Epithelial cell of esophagus (primary cell): Measurements from ENCODE around the gene NUMB.
A peak's percentile ranks its signal among the peaks of the same experiment; 100 is the strongest.

Experiments
- DNase-seq: peaks from one replicate; pipeline ENCODE4 v3.0.0; 2010; ENCODE audit warnings: low read depth
- H3K4me3 ChIP-seq: 2 replicates; pipeline ENCODE4 v1.5.1; 2011; ENCODE audit warnings: mild to moderate bottlenecking, low read length, control low read depth
- TF ChIP-seq, protein P1 (sequence below): IDR thresholded peaks from 2 replicates; pipeline ENCODE4 v1.5.1; 2011; ENCODE audit warnings: low read depth, mild to moderate bottlenecking, low read length, control low read depth, inconsistent platforms; ENCODE audit not compliant: insufficient read depth; ENCODE audit errors: missing control alignments

NUMB gene

GRCh38 chr14:73241481-73242165 lies 216.7 kb downstream of the NUMB start:
- DNase-seq: peak; percentile 46
- TF ChIP-seq, protein P1, sequence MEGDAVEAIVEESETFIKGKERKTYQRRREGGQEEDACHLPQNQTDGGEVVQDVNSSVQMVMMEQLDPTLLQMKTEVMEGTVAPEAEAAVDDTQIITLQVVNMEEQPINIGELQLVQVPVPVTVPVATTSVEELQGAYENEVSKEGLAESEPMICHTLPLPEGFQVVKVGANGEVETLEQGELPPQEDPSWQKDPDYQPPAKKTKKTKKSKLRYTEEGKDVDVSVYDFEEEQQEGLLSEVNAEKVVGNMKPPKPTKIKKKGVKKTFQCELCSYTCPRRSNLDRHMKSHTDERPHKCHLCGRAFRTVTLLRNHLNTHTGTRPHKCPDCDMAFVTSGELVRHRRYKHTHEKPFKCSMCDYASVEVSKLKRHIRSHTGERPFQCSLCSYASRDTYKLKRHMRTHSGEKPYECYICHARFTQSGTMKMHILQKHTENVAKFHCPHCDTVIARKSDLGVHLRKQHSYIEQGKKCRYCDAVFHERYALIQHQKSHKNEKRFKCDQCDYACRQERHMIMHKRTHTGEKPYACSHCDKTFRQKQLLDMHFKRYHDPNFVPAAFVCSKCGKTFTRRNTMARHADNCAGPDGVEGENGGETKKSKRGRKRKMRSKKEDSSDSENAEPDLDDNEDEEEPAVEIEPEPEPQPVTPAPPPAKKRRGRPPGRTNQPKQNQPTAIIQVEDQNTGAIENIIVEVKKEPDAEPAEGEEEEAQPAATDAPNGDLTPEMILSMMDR: no peak
- no peak overlapping the region for H3K4me3 ChIP-seq

DNA sequence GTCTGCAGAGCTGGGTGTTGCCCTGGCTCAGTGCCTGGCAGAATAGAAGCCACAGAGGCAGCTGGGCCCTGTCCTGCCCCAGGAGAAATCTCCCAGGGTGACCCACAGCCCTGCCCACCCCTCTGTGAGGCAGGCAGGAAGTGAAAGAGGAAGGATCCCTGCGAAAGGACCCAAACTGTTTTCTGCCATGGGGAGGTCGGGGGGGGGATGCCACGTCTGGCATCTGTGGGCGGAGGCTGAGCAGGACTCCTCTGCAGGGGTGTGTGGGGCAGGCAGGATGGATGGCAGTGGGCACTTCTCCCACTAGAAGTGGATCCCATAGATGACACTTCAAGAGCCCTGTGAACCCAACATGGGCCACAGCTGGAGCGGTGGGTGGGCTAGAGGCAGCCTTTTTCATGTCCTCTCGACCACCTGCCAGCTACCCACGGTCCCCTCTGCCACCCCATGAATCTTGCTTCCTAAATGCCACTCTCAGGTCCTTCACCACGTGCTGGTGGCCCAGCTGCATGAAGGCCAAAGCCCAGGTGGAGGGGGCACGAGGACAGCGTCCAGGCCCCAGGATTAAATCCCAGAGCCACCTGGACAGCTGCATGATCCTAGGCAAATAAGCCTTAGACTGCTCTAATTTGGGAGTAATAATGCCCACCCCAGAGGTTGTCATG lies 217.4 kb downstream of the NUMB start:
- TF ChIP-seq, protein P1: no peak
- DNase-seq: no peak
- H3K4me3 ChIP-seq: no peak overlapping the region

DNA sequence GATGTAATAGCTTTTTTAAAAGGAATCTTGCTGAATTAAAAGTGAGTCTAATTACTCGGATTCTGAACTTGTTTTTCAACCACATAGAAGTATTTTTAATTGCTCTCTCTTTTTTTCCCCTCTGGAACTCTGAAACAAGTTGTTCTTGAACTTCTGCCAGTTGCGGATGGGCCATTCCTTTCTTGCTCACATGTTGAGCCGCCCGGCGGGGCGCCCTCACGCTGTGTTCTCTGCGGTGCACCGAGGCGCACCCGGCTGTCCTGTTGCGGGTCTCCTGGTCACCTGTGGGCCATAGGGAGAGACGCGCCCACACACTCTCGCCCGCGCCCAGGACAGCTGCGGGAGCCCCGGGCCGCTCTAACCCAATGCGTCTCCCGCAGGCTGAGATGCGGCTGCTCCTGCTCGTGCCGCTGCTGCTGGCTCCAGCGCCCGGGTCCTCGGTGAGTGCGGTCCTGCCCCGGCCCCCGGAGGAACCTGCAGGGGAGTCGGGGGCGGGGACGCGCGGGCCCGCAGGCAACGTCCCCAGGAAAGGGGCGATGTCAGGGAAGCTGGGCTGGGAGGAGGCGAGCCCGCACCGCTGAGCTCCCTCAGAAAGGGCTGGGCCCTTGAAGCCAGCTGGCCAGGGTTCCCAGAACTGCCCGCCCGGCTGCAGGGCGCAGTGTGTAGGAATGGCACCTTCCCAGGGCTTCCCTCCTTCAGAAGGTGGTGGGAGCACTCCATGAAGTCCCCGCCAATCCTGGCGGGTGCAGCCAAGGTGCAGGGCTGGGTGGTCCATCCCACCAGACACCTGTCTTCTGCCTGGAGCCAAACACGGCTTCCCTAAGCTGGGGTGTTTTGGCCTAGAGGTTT lies 218.7 kb downstream of the NUMB start:
- H3K4me3 ChIP-seq: no peak overlapping the region
- TF ChIP-seq, protein P1: no peak
- peak; percentile 37 for DNase-seq

GRCh38 chr14:73238941-73239340 lies 219.4 kb downstream of the NUMB start:
- no peak for DNase-seq
- TF ChIP-seq, protein P1: no peak
- H3K4me3 ChIP-seq: no peak overlapping the region

DNA sequence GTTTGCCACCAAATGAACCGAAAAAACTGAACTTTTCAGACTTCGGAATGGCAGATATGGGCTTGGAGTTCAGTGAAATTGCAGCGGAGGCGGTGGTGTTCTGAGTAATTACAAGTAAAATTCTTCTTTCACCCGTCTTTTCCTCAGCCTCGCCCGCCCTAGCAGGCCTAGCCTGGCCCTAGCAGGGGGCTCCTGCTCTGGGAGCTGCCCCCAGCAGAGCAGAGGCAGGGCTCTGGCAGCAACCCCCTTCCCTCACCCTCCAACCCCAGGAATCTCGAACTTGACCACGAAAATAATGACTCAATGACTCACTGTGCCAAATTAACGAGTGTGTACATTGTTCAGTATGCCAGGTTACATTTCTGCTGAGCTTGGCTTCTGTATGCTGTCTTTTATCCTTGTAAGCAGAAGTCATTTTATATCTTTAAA lies 219.9 kb downstream of the NUMB start:
- H3K4me3 ChIP-seq: peak overlapping the region; percentile 46
- peak; percentile 76 for DNase-seq
- TF ChIP-seq, protein P1: no peak

GRCh38 chr14:73237786-73238423 lies 220.4 kb downstream of the NUMB start:
- TF ChIP-seq, protein P1: no peak
- DNase-seq: no peak
- peak overlapping the region; percentile 46 for H3K4me3 ChIP-seq
